HCT116 (cell line): ENCODE data around the gene TEKT4. TPM values are rescaled to one million over a fixed set of nuclear protein-coding genes. Genes with fewer than 3 reads are reported as not detected.
A peak's percentile ranks its signal among the peaks of the same experiment; 100 is the strongest.

Experiments used
- ATAC-seq: fragments of 200-7000 bp; cut with Tn5 transposase; 2 replicates; pipeline ENCODE4 v1.9.1; 2020; ENCODE audit warnings: mild to moderate bottlenecking, moderate library complexity
- BruUV-seq: library from RNA; stranded (reverse); fragments of 400-500 nt; replicated peaks from 2 replicates; lab custom pipeline; 2021; lab: Mats Ljungman, UMichigan
- CTCF ChIA-PET: fragments of 300-600 bp; sonication (Branson Sonifier 250); formaldehyde crosslinking; loops from one replicate; lab custom pipeline; 2021; ENCODE audit warnings: antibody characterized with exemption; lab: Charles Lee
- POLR2A ChIA-PET: fragments of 300-600, 350-600 bp; sonication (Branson Sonifier 250); formaldehyde crosslinking; loops from one replicate; lab custom pipeline; 2021; ENCODE audit warnings: antibody characterized with exemption; lab: Charles Lee
- RAD21 ChIA-PET, 2 experiments: fragments of 300-600 bp; sonication (Branson Sonifier 250); formaldehyde crosslinking; loops; one replicate each; lab custom pipeline; 2023; ENCODE audit warnings: low total read pairs in 2 of 2; ENCODE audit not compliant: uncharacterized antibody in 2 of 2, unreplicated experiment in 2 of 2, low non-redundant PET in 1 of 2; lab: Charles Lee
- DNase-seq: peaks from one replicate; pipeline ENCODE4 v3.0.0-alpha.2; 2010; ENCODE audit warnings: low read depth, low spot score
- H2AFZ ChIP-seq: fragments of 200-600 bp; shearing (Covaris generic), sonication (generic); 2 replicates; pipeline ENCODE4 v1.6.1; 2017; ENCODE audit warnings: low read depth, mixed run types, mixed read lengths, antibody characterized with exemption, low read length; ENCODE audit not compliant: poor library complexity, severe bottlenecking
- H3K27ac ChIP-seq: 2 replicates; pipeline ENCODE4 v1.5.1; 2012; ENCODE audit warnings: low read depth, low read length
- H3K27me3 ChIP-seq: fragments of 200-600 bp; sonication (generic); 2 replicates; pipeline ENCODE4 v1.6.1; 2016; ENCODE audit warnings: mixed run types, low read length, mixed read lengths; ENCODE audit not compliant: insufficient read depth
- H3K36me3 ChIP-seq, 2 experiments: fragments of 200-500 bp in 1 of 2; fragments of 200-600 bp in 1 of 2; sonication (Bioruptor generic) in 1 of 2; sonication (generic) in 1 of 2; 2 replicates each; pipeline versions ENCODE4 v1.5.1 to v1.6.1; 2014 to 2016; ENCODE audit warnings: low read length in 2 of 2, inconsistent platforms in 1 of 2, mixed read lengths in 1 of 2, mixed run types in 1 of 2; ENCODE audit not compliant: insufficient read depth in 2 of 2, control insufficient read depth in 1 of 2
- H3K4me1 ChIP-seq, 2 experiments: fragments of 200-600 bp in 1 of 2; sonication (generic) in 1 of 2; 2 replicates each; pipeline versions ENCODE4 v1.5.1 to v1.6.1; 2012 to 2017; ENCODE audit warnings: low read length in 2 of 2, inconsistent platforms in 1 of 2, mild to moderate bottlenecking in 1 of 2, mixed read lengths in 1 of 2, mixed run types in 1 of 2, moderate library complexity in 1 of 2; ENCODE audit not compliant: insufficient read depth in 2 of 2, control insufficient read depth in 1 of 2
- H3K4me2 ChIP-seq: fragments of 200-600 bp; sonication (generic); 2 replicates; pipeline ENCODE4 v1.6.1; 2017; ENCODE audit warnings: mixed run types, low read length, mixed read lengths
- H3K4me3 ChIP-seq, 2 experiments: fragments of 200-600 bp in 1 of 2; sonication (generic) in 1 of 2; replicated peaks in 1 of 2; 2 replicates each; pipeline ENCODE4 v1.5.1; 2011 to 2016; ENCODE audit warnings: low read length in 2 of 2, control low read depth in 1 of 2, low read depth in 1 of 2, mild to moderate bottlenecking in 1 of 2, mixed read lengths in 1 of 2, mixed run types in 1 of 2
- H3K79me2 ChIP-seq: fragments of 200-600 bp; sonication (generic); 2 replicates; pipeline ENCODE4 v1.6.1; 2017; ENCODE audit warnings: mild to moderate bottlenecking, mixed run types, low read length, moderate library complexity, mixed read lengths; ENCODE audit not compliant: insufficient read depth
- H3K9ac ChIP-seq: fragments of 200-600 bp; sonication (generic); 2 replicates; pipeline ENCODE4 v1.6.1; 2016; ENCODE audit warnings: low read length, mixed read lengths
- H3K9me2 ChIP-seq: fragments of 200-600 bp; sonication (generic), shearing (Covaris generic); 2 replicates; pipeline ENCODE4 v1.6.1; 2017; ENCODE audit warnings: mixed run types, mild to moderate bottlenecking, moderate library complexity; ENCODE audit not compliant: insufficient read depth
- H3K9me3 ChIP-seq, 2 experiments: fragments of 200-500 bp in 1 of 2; fragments of 200-600 bp in 1 of 2; sonication (Bioruptor generic) in 1 of 2; sonication (generic) in 1 of 2; 2 replicates each; pipeline ENCODE4 v1.6.1; 2014 to 2017; ENCODE audit warnings: low read length in 2 of 2, mixed read lengths in 2 of 2, inconsistent platforms in 1 of 2, low read depth in 1 of 2, mild to moderate bottlenecking in 1 of 2, mixed run types in 1 of 2, moderate library complexity in 1 of 2; ENCODE audit not compliant: control insufficient read depth in 1 of 2, insufficient read depth in 1 of 2
- H4K20me1 ChIP-seq: fragments of 200-600 bp; sonication (generic), shearing (Covaris generic); 2 replicates; pipeline ENCODE4 v1.6.1; 2017; ENCODE audit warnings: mixed run types, mild to moderate bottlenecking, moderate library complexity; ENCODE audit not compliant: insufficient read depth
- CBX3 ChIP-seq: IDR thresholded peaks from 2 replicates; pipeline ENCODE4 v1.6.1; 2012; ENCODE audit warnings: low read depth
- CTCF ChIP-seq, 3 experiments: fragments of 200-600 bp in 1 of 3; sonication (generic) in 1 of 3; IDR thresholded peaks in 2 of 3; conservative IDR thresholded peaks in 1 of 3; 2 replicates each; pipeline ENCODE4 v1.5.1; 2012 to 2017; ENCODE audit warnings: low read depth in 2 of 3, low read length in 2 of 3, antibody characterized with exemption in 1 of 3, borderline replicate concordance in 1 of 3, control low read depth in 1 of 3, mild to moderate bottlenecking in 1 of 3, mixed read lengths in 1 of 3, mixed run types in 1 of 3, moderate library complexity in 1 of 3; ENCODE audit not compliant: insufficient read depth in 1 of 3
- EGR1 ChIP-seq: IDR thresholded peaks from 2 replicates; pipeline ENCODE4 v1.6.1; 2012; ENCODE audit warnings: low read depth
- ELF1 ChIP-seq: IDR thresholded peaks from 2 replicates; pipeline ENCODE4 v1.6.1; 2012; ENCODE audit warnings: low read depth, borderline replicate concordance
- EZH2 ChIP-seq: fragments of 200-600 bp; sonication (generic); IDR thresholded peaks from 2 replicates; pipeline ENCODE4 v1.6.1; 2017; ENCODE audit warnings: antibody characterized with exemption, mixed run types
- FOSL1 ChIP-seq: IDR thresholded peaks from 2 replicates; pipeline ENCODE4 v1.6.1; 2012; ENCODE audit warnings: low read depth
- MAX ChIP-seq: IDR thresholded peaks from 2 replicates; pipeline ENCODE4 v1.6.1; 2012
- RAD21 ChIP-seq: IDR thresholded peaks from 2 replicates; pipeline ENCODE4 v1.6.1; 2012; ENCODE audit warnings: low read depth, mild to moderate bottlenecking
- ZBTB33 ChIP-seq: IDR thresholded peaks from 2 replicates; pipeline ENCODE4 v1.6.1; 2011; ENCODE audit warnings: mild to moderate bottlenecking, low read length, moderate library complexity; ENCODE audit not compliant: insufficient replicate concordance; ENCODE audit errors: extremely low read depth
- intact Hi-C: fragments of 100-400 bp; cut with micrococcal nuclease; formaldehyde crosslinking; loops from 2 replicates; pipeline ENCODE4 v1.10.0; 2022
- total RNA-seq: library from RNA; stranded (reverse); gene quantifications from one replicate; pipeline ENCODE4 v1.2.1, GENCODE V29; 2021; ENCODE audit not compliant: unreplicated experiment

TEKT4 gene
- total RNA-seq, 1 experiment from 2014 or later = not detected

GRCh38 chr2:94923196-94923595 is 52.0 kb downstream of the TEKT4 start:
- Histone ChIP-seq H3K36me3 (no peaks in the 10 kb centered on the region), H3K4me3 (no peak overlapping the region), H3K9me3 (no peaks in the 10 kb centered on the region), H3K9ac (no peak overlapping the region), H3K27ac (no peak overlapping the region), H3K4me1 (no peaks in the 10 kb centered on the region), H4K20me1 (no peaks in the 10 kb centered on the region), H3K9me2 (no peaks in the 10 kb centered on the region), H2AFZ (no peak overlapping the region)
- intact Hi-C loops = no loop called here
- no peak for DNase-seq
- ChIA-PET RAD21 (no interaction called here), POLR2A (no interaction called here), CTCF (no interaction called here)
- no peak for ATAC-seq
- TF ChIP-seq FOSL1 (no peak), MAX (no peak), RAD21 (no peak), EGR1 (peak; percentile 24; the same call in 1 of the 2 replicates), ZBTB33 (no peak), EZH2 (no peak), ELF1 (no peak), CTCF (IDR thresholded peaks at IDR 0.05 in 2 of 3, conservative IDR thresholded peaks at IDR 0.05 in 1 of 3; ENCODE audit: borderline replicate concordance in 1 of 3, insufficient read depth in 1 of 3, low read depth in 2 of 3, low read length in 2 of 3) (no peak), CBX3 (no peak)
- TF ChIP-seq, all 23 proteins: peak for 1
- Histone ChIP-seq H3K27me3 (peaks cover 37% of the 10 kb centered on the region), H3K79me2 (no peaks in the 10 kb centered on the region), H3K4me2 (no peak overlapping the region)
- no TSS peak for BruUV-seq
